ENCODE data around the gene SLC41A1. TPM values are rescaled to one million over a fixed set of nuclear protein-coding genes. Genes with fewer than 3 reads are reported as not detected.

The SLC41A1 gene
- total and polyA plus RNA-seq, 12 donors, result 97.0 to 566 (median 303) TPM

DNA sequence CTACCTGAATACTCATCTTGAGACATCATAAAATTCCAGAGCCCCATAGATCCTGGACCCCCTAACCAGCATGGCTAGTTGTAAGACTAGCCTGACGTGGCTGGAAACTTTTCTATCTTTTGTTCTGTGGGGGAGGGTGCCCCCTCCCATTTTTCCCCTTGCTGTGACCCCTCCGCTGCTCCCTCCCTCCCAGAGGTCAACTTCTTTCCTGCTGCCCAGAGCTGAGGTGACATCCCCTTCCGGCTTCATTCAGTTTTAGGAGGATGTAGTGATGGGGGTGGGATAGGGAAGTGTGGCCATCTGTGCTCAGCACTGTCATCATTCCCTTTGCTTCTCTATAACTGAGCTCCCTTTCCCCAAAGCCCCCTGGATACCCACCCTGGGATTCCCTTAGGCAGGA lies 4.4 kb upstream of the SLC41A1 start:
- Histone ChIP-seq H3K4me3 (no peak overlapping the region), H3K4me1 (peaks cover 0 to 34% (median 10%) of the 10 kb centered on the region in 9 donors), H3K9me3 (no peaks in the 10 kb centered on the region), H3K27me3 (peaks cover 0 to 8% (median 0%) of the 10 kb centered on the region in 7 donors), H3K27ac (no peak overlapping the region), H3K36me3 (no peaks in the 10 kb centered on the region)
- WGBS, 2 donors, result 65 to 71% methylated on average over 3 of the region's 3 CpGs
- TF ChIP-seq, protein P1, sequence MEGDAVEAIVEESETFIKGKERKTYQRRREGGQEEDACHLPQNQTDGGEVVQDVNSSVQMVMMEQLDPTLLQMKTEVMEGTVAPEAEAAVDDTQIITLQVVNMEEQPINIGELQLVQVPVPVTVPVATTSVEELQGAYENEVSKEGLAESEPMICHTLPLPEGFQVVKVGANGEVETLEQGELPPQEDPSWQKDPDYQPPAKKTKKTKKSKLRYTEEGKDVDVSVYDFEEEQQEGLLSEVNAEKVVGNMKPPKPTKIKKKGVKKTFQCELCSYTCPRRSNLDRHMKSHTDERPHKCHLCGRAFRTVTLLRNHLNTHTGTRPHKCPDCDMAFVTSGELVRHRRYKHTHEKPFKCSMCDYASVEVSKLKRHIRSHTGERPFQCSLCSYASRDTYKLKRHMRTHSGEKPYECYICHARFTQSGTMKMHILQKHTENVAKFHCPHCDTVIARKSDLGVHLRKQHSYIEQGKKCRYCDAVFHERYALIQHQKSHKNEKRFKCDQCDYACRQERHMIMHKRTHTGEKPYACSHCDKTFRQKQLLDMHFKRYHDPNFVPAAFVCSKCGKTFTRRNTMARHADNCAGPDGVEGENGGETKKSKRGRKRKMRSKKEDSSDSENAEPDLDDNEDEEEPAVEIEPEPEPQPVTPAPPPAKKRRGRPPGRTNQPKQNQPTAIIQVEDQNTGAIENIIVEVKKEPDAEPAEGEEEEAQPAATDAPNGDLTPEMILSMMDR (IDR thresholded peaks at IDR 0.05), result no peak
- intact Hi-C loops (cut with DNase I), result no loop called here
- ATAC-seq (no peak), DNase-seq (no peak)

DNA sequence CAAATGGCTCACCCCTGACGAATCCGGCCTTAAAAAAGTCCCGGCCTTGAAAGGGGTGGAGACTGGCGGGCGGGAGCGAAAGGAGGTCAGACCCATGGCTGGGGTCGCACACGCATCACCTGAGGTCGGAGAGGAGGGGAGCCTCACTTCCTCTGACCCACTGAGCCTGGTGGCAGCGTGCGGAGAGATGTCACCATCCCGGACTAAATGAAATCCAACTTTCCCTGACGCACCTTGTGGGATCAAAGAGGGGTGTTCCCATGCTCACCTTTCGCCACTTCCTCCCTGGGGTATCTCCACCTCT lies 709 bp upstream of the SLC41A1 start:
- Histone ChIP-seq H3K4me1 (peaks cover 0 to 67% (median 38%) of the 10 kb centered on the region in 9 donors), H3K27me3 (peaks cover 0 to 8% (median 0%) of the 10 kb centered on the region in 7 donors), H3K27ac (peak overlapping the region; percentile 54 to 95 (median 92)), H3K4me3 (peak overlapping the region; percentile 65 to 93 (median 77)), H3K36me3 (peaks cover 0 to 21% (median 11%) of the 10 kb centered on the region in 9 donors), H3K9me3 (no peaks in the 10 kb centered on the region)
- TF ChIP-seq, protein P1 (IDR thresholded peaks at IDR 0.05), result no peak
- ATAC-seq (peak in 5 of 8 donors; percentile 1 to 14 (median 4)), DNase-seq (no peak)
- intact Hi-C loops (cut with DNase I), result loop anchor here in 5 of 10 donors (2.0 to 5.0 kb wide), 3 partner anchors 65 to 104 kb away; no protein-coding TSS in a partner anchor
- 2 to 3% methylated on average over 14 of the region's 14 CpGs for WGBS, 2 donors

DNA sequence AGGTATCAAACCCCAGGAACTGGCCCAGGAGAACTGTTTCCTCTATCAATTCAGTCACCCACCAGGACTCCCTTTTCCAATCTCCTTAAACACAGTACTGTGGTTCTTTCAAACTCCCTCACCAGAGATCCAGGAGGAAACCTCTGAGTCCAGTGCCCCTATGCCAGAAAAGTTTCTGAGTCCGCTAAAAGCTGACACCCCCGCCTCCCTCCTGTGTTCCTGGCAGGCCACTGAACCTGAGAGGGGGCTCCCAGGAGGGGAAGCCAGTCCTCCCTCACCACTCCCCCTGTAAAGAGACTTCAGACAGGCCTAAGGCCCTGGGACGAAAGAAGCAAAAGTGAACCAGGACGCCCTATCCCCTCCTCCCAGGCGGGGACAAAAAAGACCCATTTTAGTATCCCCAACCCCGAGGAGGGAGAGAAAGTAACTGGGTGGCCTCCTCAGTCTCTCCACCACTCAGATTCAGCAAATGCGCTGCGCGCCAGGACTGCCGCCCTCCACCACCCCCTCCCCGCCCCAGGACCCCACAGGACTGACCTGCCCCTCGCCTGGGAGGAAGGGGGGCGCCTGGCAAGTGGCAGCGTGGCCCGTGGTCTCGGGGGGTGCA lies 624 bp downstream of the SLC41A1 start:
- TF ChIP-seq, protein P1 (IDR thresholded peaks at IDR 0.05), result no peak
- Histone ChIP-seq H3K4me3 (peak overlapping the region; percentile 65 to 93 (median 77)), H3K4me1 (peaks cover 0 to 69% (median 39%) of the 10 kb centered on the region in 9 donors), H3K9me3 (no peaks in the 10 kb centered on the region), H3K27ac (peak overlapping the region; percentile 69 to 95 (median 92)), H3K27me3 (peaks cover 0 to 8% (median 0%) of the 10 kb centered on the region in 7 donors), H3K36me3 (peaks cover 0 to 28% (median 11%) of the 10 kb centered on the region in 9 donors)
- intact Hi-C loops (cut with DNase I), result loop anchor here in 5 of 10 donors (2.0 to 5.0 kb wide), 3 partner anchors 64 to 105 kb away; no protein-coding TSS in a partner anchor
- DNase-seq, result peak in 1 of 2 donors; percentile 36
- 0 to 1% methylated on average over 13 to 16 of the region's 16 CpGs for WGBS, 2 donors
- ATAC-seq, result peak; percentile 2 to 40 (median 22)

DNA sequence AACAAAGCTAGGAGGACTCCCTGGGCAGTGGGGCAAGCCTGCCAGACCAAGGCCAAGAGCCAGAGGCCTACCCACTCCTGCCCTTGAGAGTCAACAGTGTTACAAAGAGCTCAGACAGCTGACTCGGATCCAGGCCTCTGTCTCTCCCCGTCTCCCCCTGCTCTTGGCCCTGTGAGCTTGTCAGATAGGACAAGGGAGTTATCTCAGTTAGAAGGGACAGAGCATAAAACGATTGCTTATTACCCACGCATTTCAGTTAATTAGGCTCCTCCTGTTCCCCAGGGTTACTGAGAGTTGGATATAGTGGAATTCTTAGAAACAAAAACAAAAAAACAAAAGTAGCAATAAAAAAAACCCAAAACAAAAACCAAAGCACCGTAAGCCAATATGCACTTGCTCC lies 1.3 kb downstream of the SLC41A1 start:
- peaks cover 0 to 70% (median 46%) of the 10 kb centered on the region in 9 donors for H3K4me1 ChIP-seq
- H3K4me3 ChIP-seq, result peak overlapping the region; percentile 65 to 93 (median 77)
- DNase-seq, result peak; percentile 65 to 73
- peaks cover 0 to 28% (median 11%) of the 10 kb centered on the region in 9 donors for H3K36me3 ChIP-seq
- peak overlapping the region; percentile 69 to 95 (median 92) for H3K27ac ChIP-seq
- H3K9me3 ChIP-seq, result no peaks in the 10 kb centered on the region
- H3K27me3 ChIP-seq, result peaks cover 0 to 8% (median 0%) of the 10 kb centered on the region in 7 donors
- TF ChIP-seq, protein P1 (IDR thresholded peaks at IDR 0.05), result no peak
- peak; percentile 26 to 70 (median 64) for ATAC-seq
- WGBS, 2 donors, result 10 to 21% methylated on average over 5 of the region's 5 CpGs
- intact Hi-C loops (cut with DNase I), result loop anchor here in 5 of 10 donors (2.0 to 5.0 kb wide), 3 partner anchors 63 to 106 kb away; no protein-coding TSS in a partner anchor
